Measurements from ENCODE around the gene OPRM1.

The OPRM1 gene

DNA sequence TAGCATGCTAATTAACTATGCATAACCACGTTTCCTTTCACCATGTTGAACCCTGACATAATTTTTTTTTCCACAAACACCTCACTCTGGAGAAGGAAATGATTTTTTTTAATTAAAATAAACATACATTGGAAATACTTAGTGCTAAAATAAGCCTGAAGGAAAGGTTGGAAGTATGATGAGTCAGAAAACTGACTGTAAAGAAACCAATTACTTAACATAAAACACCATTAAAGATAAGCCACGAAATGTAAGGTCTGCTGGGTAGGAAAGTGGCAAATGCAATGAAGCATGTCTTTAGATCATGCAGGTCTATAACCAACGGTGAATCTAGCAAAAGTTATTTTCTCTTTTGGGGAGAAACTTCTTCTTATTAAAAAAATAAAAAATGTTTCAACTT is 47.5 kb downstream of the OPRM1 start:
- TF ChIP-seq, protein P1, sequence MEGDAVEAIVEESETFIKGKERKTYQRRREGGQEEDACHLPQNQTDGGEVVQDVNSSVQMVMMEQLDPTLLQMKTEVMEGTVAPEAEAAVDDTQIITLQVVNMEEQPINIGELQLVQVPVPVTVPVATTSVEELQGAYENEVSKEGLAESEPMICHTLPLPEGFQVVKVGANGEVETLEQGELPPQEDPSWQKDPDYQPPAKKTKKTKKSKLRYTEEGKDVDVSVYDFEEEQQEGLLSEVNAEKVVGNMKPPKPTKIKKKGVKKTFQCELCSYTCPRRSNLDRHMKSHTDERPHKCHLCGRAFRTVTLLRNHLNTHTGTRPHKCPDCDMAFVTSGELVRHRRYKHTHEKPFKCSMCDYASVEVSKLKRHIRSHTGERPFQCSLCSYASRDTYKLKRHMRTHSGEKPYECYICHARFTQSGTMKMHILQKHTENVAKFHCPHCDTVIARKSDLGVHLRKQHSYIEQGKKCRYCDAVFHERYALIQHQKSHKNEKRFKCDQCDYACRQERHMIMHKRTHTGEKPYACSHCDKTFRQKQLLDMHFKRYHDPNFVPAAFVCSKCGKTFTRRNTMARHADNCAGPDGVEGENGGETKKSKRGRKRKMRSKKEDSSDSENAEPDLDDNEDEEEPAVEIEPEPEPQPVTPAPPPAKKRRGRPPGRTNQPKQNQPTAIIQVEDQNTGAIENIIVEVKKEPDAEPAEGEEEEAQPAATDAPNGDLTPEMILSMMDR (IDR thresholded peaks at IDR 0.05; ENCODE audit: insufficient read depth, low read length) = no peak
- no peak for TF ChIP-seq GABPA (IDR thresholded peaks at IDR 0.05; ENCODE audit: low read depth)
- TF ChIP-seq POLR2AphosphoS5 (IDR thresholded peaks at IDR 0.05; ENCODE audit: low read depth) = no peak
- no peak overlapping the region for H3K4me3 ChIP-seq (replicated peaks; ENCODE audit: insufficient read depth, low read length)
- H3K27me3 ChIP-seq (ENCODE audit: insufficient read depth, poor library complexity, severe bottlenecking) = no peaks in the 10 kb centered on the region
- H3K27ac ChIP-seq (replicated peaks) = no peak overlapping the region
- no peak for DNase-seq (ENCODE audit: low read depth in 1 of 2, low spot score in 1 of 2)

- Histone ChIP-seq H3K27me3 (ENCODE audit: insufficient read depth, poor library complexity, severe bottlenecking) (no peaks in the 10 kb centered on the region), H3K4me3 (replicated peaks; ENCODE audit: insufficient read depth, low read length) (no peak overlapping the region), H3K27ac (replicated peaks) (no peak overlapping the region)
- TF ChIP-seq, protein P1 (IDR thresholded peaks at IDR 0.05; ENCODE audit: insufficient read depth, low read length) = no peak
- TF ChIP-seq SPI1 (IDR thresholded peaks at IDR 0.05; ENCODE audit: borderline replicate concordance, low read depth) (no peak), GABPA (IDR thresholded peaks at IDR 0.05; ENCODE audit: low read depth) (no peak), POLR2AphosphoS5 (IDR thresholded peaks at IDR 0.05; ENCODE audit: low read depth) (no peak), REST (IDR thresholded peaks at IDR 0.05; ENCODE audit: insufficient replicate concordance, low read depth) (no peak)
- DNase-seq (ENCODE audit: low read depth in 1 of 2, low spot score in 1 of 2) = no peak
Measured at GRCh38 chr6:154092326-154092962, 53.4 kb downstream of the OPRM1 start.

DNA sequence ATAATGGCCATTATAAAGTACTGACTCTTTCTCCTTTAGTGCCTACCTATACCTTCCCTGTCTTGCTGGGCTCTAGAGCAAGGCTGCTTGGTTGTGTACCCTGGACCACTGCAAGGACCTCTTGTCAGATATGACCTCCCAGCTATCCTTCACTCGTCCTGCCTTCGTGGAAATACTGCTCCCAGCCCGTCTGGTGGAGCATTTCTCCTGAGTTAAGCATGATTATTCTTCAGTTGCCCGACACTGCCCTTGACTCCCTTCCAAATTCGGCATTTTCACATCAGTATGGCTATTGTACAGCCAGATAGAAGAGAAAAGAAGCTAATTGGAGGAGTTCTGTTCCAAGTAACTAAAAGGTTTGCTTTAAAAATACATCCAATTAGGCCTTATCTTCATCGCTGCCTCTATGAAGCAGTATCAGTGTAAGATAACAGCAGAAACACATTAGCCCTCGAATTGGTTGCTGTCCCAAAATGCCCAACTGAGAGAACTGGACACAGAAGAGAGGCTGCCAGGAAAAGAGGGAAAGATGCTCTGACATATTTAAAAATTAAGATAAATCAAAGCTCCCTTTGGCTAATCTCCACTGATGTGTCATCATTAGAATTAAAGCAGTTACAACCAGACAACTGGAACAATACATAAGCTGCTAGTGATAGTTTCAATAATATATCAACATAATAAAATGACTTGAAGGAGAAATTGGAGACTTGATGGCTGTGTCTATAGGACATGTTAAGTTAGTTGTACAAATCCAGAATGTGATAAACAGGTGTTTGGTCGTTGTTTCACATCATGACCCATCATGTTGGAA is 54.4 kb downstream of the OPRM1 start:
- Histone ChIP-seq H3K4me3 (replicated peaks; ENCODE audit: insufficient read depth, low read length) (no peak overlapping the region), H3K27me3 (ENCODE audit: insufficient read depth, poor library complexity, severe bottlenecking) (no peaks in the 10 kb centered on the region), H3K27ac (replicated peaks) (no peak overlapping the region)
- DNase-seq (ENCODE audit: low read depth in 1 of 2, low spot score in 1 of 2) = no peak
- TF ChIP-seq POLR2AphosphoS5 (IDR thresholded peaks at IDR 0.05; ENCODE audit: low read depth) (no peak), REST (IDR thresholded peaks at IDR 0.05; ENCODE audit: insufficient replicate concordance, low read depth) (no peak), SPI1 (IDR thresholded peaks at IDR 0.05; ENCODE audit: borderline replicate concordance, low read depth) (no peak), GABPA (IDR thresholded peaks at IDR 0.05; ENCODE audit: low read depth) (no peak)
- TF ChIP-seq, protein P1 (IDR thresholded peaks at IDR 0.05; ENCODE audit: insufficient read depth, low read length) = no peak

Measured in HL-60 (cell line).